Measurements from ENCODE around the gene CTSF.

DNA sequence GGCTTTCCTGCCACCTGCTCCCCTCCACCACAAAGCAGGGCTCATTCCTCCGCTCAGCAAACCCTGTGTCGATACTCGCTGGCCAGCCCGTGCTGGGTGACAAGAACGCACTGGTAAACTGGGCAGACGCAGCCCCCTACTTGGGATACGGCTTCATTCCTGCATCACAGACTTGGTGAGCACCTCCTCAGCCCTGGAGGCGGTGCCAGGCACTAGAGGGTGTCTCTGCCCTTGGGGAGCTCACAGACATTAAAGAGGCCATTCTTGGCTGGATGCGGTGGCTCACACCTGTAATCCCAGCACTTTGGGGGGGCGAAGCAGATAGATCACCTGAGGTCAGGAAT, 28.6 kb downstream of the CTSF start:
- no peak for TF ChIP-seq POLR2A (IDR thresholded peaks at IDR 0.05)
- TF ChIP-seq, protein P1, sequence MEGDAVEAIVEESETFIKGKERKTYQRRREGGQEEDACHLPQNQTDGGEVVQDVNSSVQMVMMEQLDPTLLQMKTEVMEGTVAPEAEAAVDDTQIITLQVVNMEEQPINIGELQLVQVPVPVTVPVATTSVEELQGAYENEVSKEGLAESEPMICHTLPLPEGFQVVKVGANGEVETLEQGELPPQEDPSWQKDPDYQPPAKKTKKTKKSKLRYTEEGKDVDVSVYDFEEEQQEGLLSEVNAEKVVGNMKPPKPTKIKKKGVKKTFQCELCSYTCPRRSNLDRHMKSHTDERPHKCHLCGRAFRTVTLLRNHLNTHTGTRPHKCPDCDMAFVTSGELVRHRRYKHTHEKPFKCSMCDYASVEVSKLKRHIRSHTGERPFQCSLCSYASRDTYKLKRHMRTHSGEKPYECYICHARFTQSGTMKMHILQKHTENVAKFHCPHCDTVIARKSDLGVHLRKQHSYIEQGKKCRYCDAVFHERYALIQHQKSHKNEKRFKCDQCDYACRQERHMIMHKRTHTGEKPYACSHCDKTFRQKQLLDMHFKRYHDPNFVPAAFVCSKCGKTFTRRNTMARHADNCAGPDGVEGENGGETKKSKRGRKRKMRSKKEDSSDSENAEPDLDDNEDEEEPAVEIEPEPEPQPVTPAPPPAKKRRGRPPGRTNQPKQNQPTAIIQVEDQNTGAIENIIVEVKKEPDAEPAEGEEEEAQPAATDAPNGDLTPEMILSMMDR (IDR thresholded peaks at IDR 0.05) = no peak
